Loucy (cell line): ENCODE results near the gene BCL11B.

Experiments used
- H2AFZ ChIP-seq: fragments of 200-600 bp; sonication (generic); 2 replicates; pipeline ENCODE4 v1.6.0; 2016; ENCODE audit warnings: antibody characterized with exemption, mild to moderate bottlenecking, low read length, moderate library complexity
- H3F3A ChIP-seq: fragments of 200-600 bp; 2 replicates; pipeline ENCODE4 v1.6.0; 2016; ENCODE audit warnings: antibody characterized with exemption, low read depth, mild to moderate bottlenecking
- H3K27me3 ChIP-seq: fragments of 200-600 bp; sonication (generic); 2 replicates; pipeline ENCODE4 v1.6.1; 2014; ENCODE audit warnings: low read length, mild to moderate bottlenecking; ENCODE audit not compliant: insufficient read depth, poor library complexity, severe bottlenecking
- H3K36me3 ChIP-seq: fragments of 200-600 bp; sonication (generic); 2 replicates; pipeline ENCODE4 v1.6.1; 2016; ENCODE audit warnings: low read length; ENCODE audit not compliant: insufficient read depth
- H3K4me1 ChIP-seq: fragments of 200-600 bp; sonication (generic); 2 replicates; pipeline ENCODE4 v1.5.1; 2014; ENCODE audit warnings: low read length, mild to moderate bottlenecking; ENCODE audit not compliant: insufficient read depth, poor library complexity, severe bottlenecking
- H3K4me2 ChIP-seq: fragments of 200-600 bp; sonication (generic); 2 replicates; pipeline ENCODE4 v1.6.0; 2014; ENCODE audit warnings: antibody characterized with exemption, low read length, low read depth, mild to moderate bottlenecking; ENCODE audit not compliant: poor library complexity, severe bottlenecking
- H3K4me3 ChIP-seq: fragments of 200-600 bp; sonication (generic); 2 replicates; pipeline ENCODE4 v1.5.1; 2014; ENCODE audit warnings: low read length, mild to moderate bottlenecking, mixed read lengths; ENCODE audit not compliant: poor library complexity, severe bottlenecking
- H3K79me2 ChIP-seq: fragments of 200-600 bp; sonication (generic); 2 replicates; pipeline ENCODE4 v1.6.1; 2014; ENCODE audit warnings: low read length; ENCODE audit not compliant: insufficient read depth
- H3K9ac ChIP-seq: fragments of 200-600 bp; sonication (generic); 2 replicates; pipeline ENCODE4 v1.6.0; 2014; ENCODE audit warnings: mild to moderate bottlenecking, low read depth, low read length, moderate library complexity; ENCODE audit not compliant: poor library complexity, severe bottlenecking
- H3K9me2 ChIP-seq: fragments of 200-600 bp; sonication (generic); replicated peaks from 2 replicates; pipeline ENCODE4 v1.6.1; 2016; ENCODE audit warnings: low read depth, low read length, mixed read lengths
- H3K9me3 ChIP-seq: fragments of 200-600 bp; sonication (generic); 2 replicates; pipeline ENCODE4 v1.6.1; 2014; ENCODE audit warnings: mild to moderate bottlenecking, antibody characterized with exemption, low read length, low read depth; ENCODE audit not compliant: insufficient read depth
- H4K20me1 ChIP-seq: fragments of 200-600 bp; sonication (generic); 2 replicates; pipeline ENCODE4 v1.6.0; 2014; ENCODE audit warnings: antibody characterized with exemption, low read length, mild to moderate bottlenecking; ENCODE audit not compliant: insufficient read depth, poor library complexity, severe bottlenecking
- EZH2phosphoT487 ChIP-seq: fragments of 200-600 bp; IDR thresholded peaks from 2 replicates; pipeline ENCODE4 v1.6.1; 2018; ENCODE audit warnings: antibody characterized with exemption, mild to moderate bottlenecking, moderate library complexity, borderline replicate concordance
- TF ChIP-seq, protein P1 (sequence below): fragments of 200-600 bp; sonication (generic); conservative IDR thresholded peaks from 2 replicates; pipeline ENCODE4 v1.5.1; 2014; ENCODE audit warnings: mild to moderate bottlenecking, antibody characterized with exemption, low read length

BCL11B gene

GRCh38 chr14:99148861-99149610, 123.0 kb downstream of the BCL11B start:
- Histone ChIP-seq H3K9me3 (no peaks in the 10 kb centered on the region), H2AFZ (no peak overlapping the region)

GRCh38 chr14:99148131-99148530, 123.9 kb downstream of the BCL11B start:
- no peak for TF ChIP-seq EZH2phosphoT487
- TF ChIP-seq, protein P1, sequence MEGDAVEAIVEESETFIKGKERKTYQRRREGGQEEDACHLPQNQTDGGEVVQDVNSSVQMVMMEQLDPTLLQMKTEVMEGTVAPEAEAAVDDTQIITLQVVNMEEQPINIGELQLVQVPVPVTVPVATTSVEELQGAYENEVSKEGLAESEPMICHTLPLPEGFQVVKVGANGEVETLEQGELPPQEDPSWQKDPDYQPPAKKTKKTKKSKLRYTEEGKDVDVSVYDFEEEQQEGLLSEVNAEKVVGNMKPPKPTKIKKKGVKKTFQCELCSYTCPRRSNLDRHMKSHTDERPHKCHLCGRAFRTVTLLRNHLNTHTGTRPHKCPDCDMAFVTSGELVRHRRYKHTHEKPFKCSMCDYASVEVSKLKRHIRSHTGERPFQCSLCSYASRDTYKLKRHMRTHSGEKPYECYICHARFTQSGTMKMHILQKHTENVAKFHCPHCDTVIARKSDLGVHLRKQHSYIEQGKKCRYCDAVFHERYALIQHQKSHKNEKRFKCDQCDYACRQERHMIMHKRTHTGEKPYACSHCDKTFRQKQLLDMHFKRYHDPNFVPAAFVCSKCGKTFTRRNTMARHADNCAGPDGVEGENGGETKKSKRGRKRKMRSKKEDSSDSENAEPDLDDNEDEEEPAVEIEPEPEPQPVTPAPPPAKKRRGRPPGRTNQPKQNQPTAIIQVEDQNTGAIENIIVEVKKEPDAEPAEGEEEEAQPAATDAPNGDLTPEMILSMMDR: no peak
- no peak overlapping the region for H2AFZ ChIP-seq
- no peaks in the 10 kb centered on the region for H3K9me3 ChIP-seq
- no peaks in the 10 kb centered on the region for H3K36me3 ChIP-seq
- H3K4me3 ChIP-seq: no peak overlapping the region
- H3K4me1 ChIP-seq: no peaks in the 10 kb centered on the region
- H3K4me2 ChIP-seq: no peak overlapping the region
- H3K9ac ChIP-seq: no peak overlapping the region
- no peaks in the 10 kb centered on the region for H3K9me2 ChIP-seq
- no peaks in the 10 kb centered on the region for H4K20me1 ChIP-seq
- no peaks in the 10 kb centered on the region for H3K27me3 ChIP-seq
- H3K79me2 ChIP-seq: no peaks in the 10 kb centered on the region
- no peaks in the 10 kb centered on the region for H3F3A ChIP-seq

More at GRCh38 chr14:99148861-99149610, 123.0 kb downstream of the BCL11B start:
- Histone ChIP-seq H3K4me1 (no peaks in the 10 kb centered on the region), H3K9ac (no peak overlapping the region), H3F3A (no peaks in the 10 kb centered on the region), H3K36me3 (no peaks in the 10 kb centered on the region), H3K4me2 (no peak overlapping the region), H3K9me2 (no peaks in the 10 kb centered on the region), H3K79me2 (no peaks in the 10 kb centered on the region), H3K27me3 (no peaks in the 10 kb centered on the region), H4K20me1 (no peaks in the 10 kb centered on the region), H3K4me3 (no peak overlapping the region)
- TF ChIP-seq EZH2phosphoT487: no peak
- TF ChIP-seq, protein P1: no peak

- H3K79me2 ChIP-seq: no peaks in the 10 kb centered on the region
- no peak overlapping the region for H3K4me2 ChIP-seq
- H3K9me3 ChIP-seq: no peaks in the 10 kb centered on the region
- no peak overlapping the region for H3K4me3 ChIP-seq
- H3K27me3 ChIP-seq: no peaks in the 10 kb centered on the region
- H3K36me3 ChIP-seq: no peaks in the 10 kb centered on the region
- H4K20me1 ChIP-seq: no peaks in the 10 kb centered on the region
- H3F3A ChIP-seq: no peaks in the 10 kb centered on the region
- no peaks in the 10 kb centered on the region for H3K4me1 ChIP-seq
- no peak overlapping the region for H3K9ac ChIP-seq
- no peak overlapping the region for H2AFZ ChIP-seq
- no peak for TF ChIP-seq EZH2phosphoT487
- TF ChIP-seq, protein P1: no peak
- H3K9me2 ChIP-seq: no peaks in the 10 kb centered on the region
These were observed 124.6 kb downstream of the BCL11B start for GRCh38 chr14:99147366-99147740.
